B cell (primary cell): Measurements from ENCODE around the gene DEXI. TPM values are rescaled to one million over a fixed set of nuclear protein-coding genes. Genes with fewer than 3 reads are reported as not detected.
A peak's percentile ranks its signal among the peaks of the same experiment; 100 is the strongest.

Source experiments
- ATAC-seq: fragments of 200-7000 bp; cut with Tn5 transposase; one replicate; pipeline ENCODE4 v1.10.0; 2021; ENCODE audit warnings: low read depth, mild to moderate bottlenecking, moderate number of reproducible peaks, moderate library complexity
- CTCF ChIA-PET: fragments of 350-600 bp; sonication (Branson Sonifier 250); formaldehyde crosslinking; loops from one replicate; lab custom pipeline; 2021; ENCODE audit warnings: antibody characterized with exemption, inconsistent platforms; lab: Charles Lee
- POLR2A ChIA-PET: fragments of 350-600 bp; sonication (Branson Sonifier 250); formaldehyde crosslinking; loops from one replicate; lab custom pipeline; 2021; ENCODE audit warnings: antibody characterized with exemption; lab: Charles Lee
- DNase-seq: peaks from one replicate; pipeline ENCODE4 v3.0.0; 2013
- H2AFZ ChIP-seq: 2 replicates; pipeline ENCODE4 v1.6.1; 2012; ENCODE audit warnings: mild to moderate bottlenecking, low read depth, low read length; ENCODE audit not compliant: insufficient read depth, poor library complexity, severe bottlenecking
- H3K27ac ChIP-seq, 2 donors: 1 replicate in 1 of 2; 2 replicates in 1 of 2; pipeline ENCODE4 v1.5.1; 2012 to 2013; ENCODE audit warnings: low read length in 2 of 2, mild to moderate bottlenecking in 2 of 2, moderate library complexity in 1 of 2
- H3K27me3 ChIP-seq, 4 experiments: fragments of 200-600 bp in 1 of 4; sonication (generic) in 1 of 4; replicated peaks in 1 of 4; 1 replicate in 2 of 4; 2 replicates in 2 of 4; pipeline versions ENCODE4 v1.6.1 to v1.7.0; 2013 to 2016; ENCODE audit warnings: low read length in 3 of 4, mild to moderate bottlenecking in 2 of 4, mixed read lengths in 1 of 4, moderate library complexity in 1 of 4; ENCODE audit not compliant: insufficient read depth in 4 of 4, control insufficient read depth in 3 of 4; ENCODE audit errors: control extremely low read depth in 1 of 4
- H3K36me3 ChIP-seq, 2 experiments: replicated peaks in 1 of 2; 1 replicate in 1 of 2; 2 replicates in 1 of 2; pipeline versions ENCODE4 v1.6.1 to v1.7.1; 2013; ENCODE audit warnings: low read length in 1 of 2; ENCODE audit not compliant: insufficient read depth in 2 of 2, control insufficient read depth in 1 of 2; ENCODE audit errors: control extremely low read depth in 1 of 2, extremely low read depth in 1 of 2
- H3K4me1 ChIP-seq, 2 donors: fragments of 200-600 bp in 1 of 2; sonication (generic) in 1 of 2; 1 replicate in 1 of 2; 2 replicates in 1 of 2; pipeline versions ENCODE4 v1.5.1 to v1.6.1; 2013 to 2017; ENCODE audit warnings: low read length in 2 of 2; ENCODE audit not compliant: control insufficient read depth in 2 of 2, insufficient read depth in 2 of 2
- H3K4me2 ChIP-seq: replicated peaks from 2 replicates; pipeline ENCODE3; 2012; ENCODE audit warnings: mild to moderate bottlenecking, low read depth, low read length; ENCODE audit not compliant: poor library complexity, severe bottlenecking
- H3K4me3 ChIP-seq, 5 experiments: fragments of 200-600 bp in 1 of 5; sonication (generic) in 1 of 5; 1 replicate in 3 of 5; 2 replicates in 2 of 5; pipeline versions ENCODE4 v1.5.1 to v1.7.0; 2011 to 2016; ENCODE audit warnings: low read length in 4 of 5, mild to moderate bottlenecking in 4 of 5, low read depth in 2 of 5, control low read depth in 1 of 5, moderate library complexity in 1 of 5; ENCODE audit not compliant: insufficient read depth in 1 of 5; ENCODE audit errors: control extremely low read depth in 1 of 5, extremely low read depth in 1 of 5
- H3K79me2 ChIP-seq: fragments of 200-600 bp; sonication (generic); one replicate; pipeline ENCODE4 v1.6.0; 2016; ENCODE audit warnings: low read length; ENCODE audit not compliant: control insufficient read depth, insufficient read depth
- H3K9ac ChIP-seq: fragments of 200-600 bp; sonication (generic); 2 replicates; pipeline ENCODE4 v1.6.1; 2017; ENCODE audit warnings: mild to moderate bottlenecking, low read length, moderate library complexity
- H3K9me3 ChIP-seq, 3 donors: one replicate each; pipeline versions ENCODE4 v1.6.1 to v1.7.1; 2013; ENCODE audit warnings: low read length in 2 of 3; ENCODE audit not compliant: control insufficient read depth in 2 of 3, insufficient read depth in 1 of 3; ENCODE audit errors: control extremely low read depth in 1 of 3
- H4K20me1 ChIP-seq: 2 replicates; pipeline ENCODE4 v1.6.0; 2012; ENCODE audit warnings: mild to moderate bottlenecking, low read length; ENCODE audit not compliant: insufficient read depth, control insufficient read depth, poor library complexity, severe bottlenecking
- H3K27ac Mint-ChIP-seq: one replicate; pipeline ENCODE4 v1.8.0; 2021; ENCODE audit warnings: mixed read lengths
- H3K27me3 Mint-ChIP-seq: one replicate; pipeline ENCODE4 v1.8.0; 2021; ENCODE audit warnings: mixed read lengths
- H3K4me1 Mint-ChIP-seq: one replicate; pipeline ENCODE4 v1.8.0; 2021; ENCODE audit warnings: mixed read lengths
- H3K4me3 Mint-ChIP-seq: one replicate; pipeline ENCODE4 v1.8.0; 2021; ENCODE audit warnings: mixed read lengths
- H3K9me3 Mint-ChIP-seq: one replicate; pipeline ENCODE4 v1.8.0; 2022; ENCODE audit warnings: mixed read lengths; ENCODE audit not compliant: insufficient read depth
- WGBS: methylation state at CpG from one replicate; pipeline ENCODE4 v1.1.5; 2013; ENCODE audit warnings: missing lambda C conversion rate; ENCODE audit not compliant: insufficient coverage; 5-methylcytosine and 5-hydroxymethylcytosine counted together
- intact Hi-C: fragments of 100-400 bp; cut with micrococcal nuclease; formaldehyde crosslinking; loops from one replicate; pipeline ENCODE4 v1.10.0; 2022
- polyA plus RNA-seq: library from polyadenylated mRNA; depleted of rRNA; stranded (reverse); fragments of >200 nt; gene quantifications from 2 replicates; pipeline ENCODE4 v1.2.3, GENCODE V29; 2012
- total RNA-seq, 2 donors: library from RNA; stranded (reverse); fragments of 120-200 nt in 1 of 2; gene quantifications; 1 replicate in 1 of 2; 2 replicates in 1 of 2; pipeline versions ENCODE4 v1.2.3 to v1.2.4, GENCODE V29; 2013 to 2022
- TF ChIP-seq, protein P1 (sequence below): fragments of 200-600 bp; IDR thresholded peaks from one replicate; pipeline ENCODE4 v1.8.0; 2022; ENCODE audit warnings: antibody characterized with exemption, mild to moderate bottlenecking

DEXI gene
- total and polyA plus RNA-seq, 2 donors (not counting 1 experiment from before 2014, with no cell fraction given) = 9.1 to 17.7 TPM

DNA sequence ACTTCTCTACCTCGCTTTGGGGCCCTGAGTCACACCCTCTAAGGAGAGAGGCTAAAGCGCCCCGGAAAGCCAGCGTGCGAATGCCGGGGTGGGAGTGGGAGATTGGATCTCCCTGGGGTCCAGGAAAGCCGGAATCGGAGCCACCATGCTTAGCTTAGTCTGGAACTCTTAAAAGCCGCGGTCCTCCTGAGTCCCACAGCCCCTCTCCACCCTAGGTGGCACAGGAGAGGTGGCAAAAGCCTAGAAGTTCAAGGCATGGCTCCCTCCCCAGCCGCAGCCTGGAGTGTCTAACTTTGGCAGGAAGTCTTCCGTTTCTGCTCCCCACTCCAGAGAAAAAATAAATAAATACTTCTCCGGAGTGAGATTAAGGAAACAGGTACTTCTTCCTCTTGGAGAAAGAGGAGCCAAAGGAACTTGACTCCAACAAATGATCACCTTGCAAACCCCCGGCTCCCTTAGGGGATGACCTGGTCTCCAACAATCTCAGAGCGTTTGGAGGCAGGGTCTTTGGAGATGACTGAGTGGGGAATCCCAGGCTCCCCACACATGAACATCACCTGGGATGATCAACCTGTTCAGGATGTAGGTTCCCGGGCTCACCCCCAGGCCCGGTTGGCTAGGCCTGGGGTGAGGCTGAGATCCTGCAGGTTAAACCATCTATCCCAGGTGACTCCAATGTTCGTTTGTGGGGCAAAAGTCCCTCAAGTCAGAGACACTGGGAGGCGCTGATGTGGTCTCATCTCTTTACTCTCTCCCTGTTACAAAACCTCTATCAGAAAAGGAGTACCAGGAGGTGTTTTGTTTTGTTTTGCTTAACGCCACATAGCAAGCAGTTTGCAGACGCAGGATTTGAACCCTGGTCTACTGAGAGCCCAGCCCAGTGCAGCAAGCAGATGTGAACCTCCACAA, 62.3 kb downstream of the DEXI start:
- Histone ChIP-seq H3K4me1 (peaks cover 62 to 75% of the 10 kb centered on the region in 2 donors), H3K4me2 (peak overlapping the region; percentile 92), H3K36me3 (peaks cover 2 to 69% of the 10 kb centered on the region in 2 experiments), H2AFZ (no peak overlapping the region), H3K9ac (peak overlapping the region; percentile 86), H3K4me3 (peak overlapping the region; percentile 47 to 97 (median 91)), H4K20me1 (peaks cover 79% of the 10 kb centered on the region), H3K27ac (peak overlapping the region; percentile 72 to 86), H3K9me3 (no peaks in the 10 kb centered on the region), H3K27me3 (no peaks in the 10 kb centered on the region), H3K79me2 (peaks cover 97% of the 10 kb centered on the region)
- 4% methylated on average over 9 of the region's 21 CpGs for WGBS
- DNase-seq (peak; percentile 42), ATAC-seq (no peak)
- peak overlapping the region; percentile 92 for H3K27ac Mint-ChIP-seq
- ChIA-PET CTCF (interaction anchor here (0.9 to 5.8 kb wide), 9 partner anchors 8 to 69 kb away, joined by 3 to 120 read pairs (median 13); no protein-coding TSS in a partner anchor), POLR2A (interaction anchor here (0.6 to 6.3 kb wide), 15 partner anchors 10 to 365 kb away, joined by 3 to 122 read pairs (median 10); partner anchors contain the start of gene NUBP1)
- H3K4me1 Mint-ChIP-seq = peaks cover 64% of the 10 kb centered on the region
- no peaks in the 10 kb centered on the region for H3K9me3 Mint-ChIP-seq
- intact Hi-C loops = loop anchor here (5.0 to 10.0 kb wide), 2 partner anchors 805 to 1988 kb away; no protein-coding TSS in a partner anchor
- no peaks in the 10 kb centered on the region for H3K27me3 Mint-ChIP-seq
- peak overlapping the region; percentile 100 for H3K4me3 Mint-ChIP-seq
- TF ChIP-seq, protein P1, sequence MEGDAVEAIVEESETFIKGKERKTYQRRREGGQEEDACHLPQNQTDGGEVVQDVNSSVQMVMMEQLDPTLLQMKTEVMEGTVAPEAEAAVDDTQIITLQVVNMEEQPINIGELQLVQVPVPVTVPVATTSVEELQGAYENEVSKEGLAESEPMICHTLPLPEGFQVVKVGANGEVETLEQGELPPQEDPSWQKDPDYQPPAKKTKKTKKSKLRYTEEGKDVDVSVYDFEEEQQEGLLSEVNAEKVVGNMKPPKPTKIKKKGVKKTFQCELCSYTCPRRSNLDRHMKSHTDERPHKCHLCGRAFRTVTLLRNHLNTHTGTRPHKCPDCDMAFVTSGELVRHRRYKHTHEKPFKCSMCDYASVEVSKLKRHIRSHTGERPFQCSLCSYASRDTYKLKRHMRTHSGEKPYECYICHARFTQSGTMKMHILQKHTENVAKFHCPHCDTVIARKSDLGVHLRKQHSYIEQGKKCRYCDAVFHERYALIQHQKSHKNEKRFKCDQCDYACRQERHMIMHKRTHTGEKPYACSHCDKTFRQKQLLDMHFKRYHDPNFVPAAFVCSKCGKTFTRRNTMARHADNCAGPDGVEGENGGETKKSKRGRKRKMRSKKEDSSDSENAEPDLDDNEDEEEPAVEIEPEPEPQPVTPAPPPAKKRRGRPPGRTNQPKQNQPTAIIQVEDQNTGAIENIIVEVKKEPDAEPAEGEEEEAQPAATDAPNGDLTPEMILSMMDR = no peak

Other genes starting within 250 kb of the DEXI start
- gene TEKT5, start 247.5 kb downstream of the DEXI start, total RNA-seq = 0.42 TPM in 1 of 2 replicates, not detected in the other
- 0.25 and 0.57 TPM in 2 replicates for gene TEKT5, start 247.5 kb downstream of the DEXI start, polyA plus RNA-seq
- 54.3 and 67.3 TPM in 2 replicates for gene NUBP1, start 198.6 kb downstream of the DEXI start, total RNA-seq
- 47.3 and 47.7 TPM in 2 replicates for gene NUBP1, start 198.6 kb downstream of the DEXI start, polyA plus RNA-seq
- gene TVP23A, start 123.7 kb downstream of the DEXI start, total RNA-seq = 2.6 and 3.2 TPM in 2 replicates
- 0.27 and 0.37 TPM in 2 replicates for gene TVP23A, start 123.7 kb downstream of the DEXI start, polyA plus RNA-seq
- gene CIITA, start 65.3 kb downstream of the DEXI start, total RNA-seq = 719 and 738 TPM in 2 replicates
- 632 and 717 TPM in 2 replicates for gene CIITA, start 65.3 kb downstream of the DEXI start, polyA plus RNA-seq
- gene CLEC16A, start 2.1 kb upstream of the DEXI start, total RNA-seq = 79.5 and 82.3 TPM in 2 replicates
- 20.8 and 21.9 TPM in 2 replicates for gene CLEC16A, start 2.1 kb upstream of the DEXI start, polyA plus RNA-seq